WI38 (cell line): ENCODE data around the gene C1orf21.
A peak's percentile ranks its signal among the peaks of the same experiment; 100 is the strongest.
"Not testable (repeated sequence)": the region's sequence is repeated elsewhere in the genome, so short reads cannot be mapped to it uniquely, and the experiment has no call there.

Experiments
- H3K4me3 ChIP-seq: 2 replicates; pipeline ENCODE4 v1.5.1; 2011; ENCODE audit warnings: low read depth, mild to moderate bottlenecking, control low read depth, low read length
- TF ChIP-seq, protein P1 (sequence below): IDR thresholded peaks from 2 replicates; pipeline ENCODE4 v1.5.1; 2012; ENCODE audit warnings: low read depth, mild to moderate bottlenecking, control low read depth, low read length

The C1orf21 gene, protein sequence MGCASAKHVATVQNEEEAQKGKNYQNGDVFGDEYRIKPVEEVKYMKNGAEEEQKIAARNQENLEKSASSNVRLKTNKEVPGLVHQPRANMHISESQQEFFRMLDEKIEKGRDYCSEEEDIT

DNA sequence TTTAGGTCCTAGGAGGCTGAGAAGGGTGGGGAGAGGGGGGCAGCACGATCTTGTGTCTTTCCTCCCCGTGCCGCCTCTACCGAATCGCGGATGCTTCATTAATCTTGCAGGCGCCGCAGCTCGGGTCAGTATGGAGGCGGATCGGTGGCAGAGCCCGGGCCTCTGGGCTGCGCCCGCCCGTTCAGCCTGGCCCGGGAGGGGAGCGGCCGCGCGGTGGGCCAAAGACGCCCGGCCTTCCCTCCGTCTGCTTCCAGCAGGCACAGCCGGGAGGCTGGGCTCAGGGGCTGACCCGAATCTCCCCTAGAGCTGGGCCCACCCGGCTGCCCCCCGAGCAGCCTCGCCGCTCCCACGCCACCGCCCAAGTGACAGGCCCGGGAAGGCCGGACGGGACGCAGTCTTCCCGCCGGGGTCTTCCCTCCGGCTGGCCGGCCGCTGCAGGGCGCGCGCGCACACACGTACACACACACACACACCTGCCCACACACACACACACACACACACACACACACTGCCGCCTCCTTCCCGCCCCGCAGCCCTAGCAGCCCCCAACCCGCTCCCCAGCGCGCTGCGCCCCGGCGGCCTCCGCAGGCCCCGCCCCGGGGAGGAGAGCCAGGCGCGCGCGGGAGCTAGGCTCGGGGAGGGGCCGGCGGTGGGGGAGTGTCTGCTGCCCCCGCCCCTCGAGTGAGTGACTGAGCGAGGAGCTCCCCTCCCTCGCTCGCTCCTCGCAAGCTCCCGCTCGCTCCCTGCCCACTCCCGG, at the start of gene C1orf21:
Gene C1orf21, plus strand, starts transcription at position 718 of the 757 bp plus-strand sequence. CDS start 90,481 bp downstream, outside the sequence.
- TF ChIP-seq, protein P1, sequence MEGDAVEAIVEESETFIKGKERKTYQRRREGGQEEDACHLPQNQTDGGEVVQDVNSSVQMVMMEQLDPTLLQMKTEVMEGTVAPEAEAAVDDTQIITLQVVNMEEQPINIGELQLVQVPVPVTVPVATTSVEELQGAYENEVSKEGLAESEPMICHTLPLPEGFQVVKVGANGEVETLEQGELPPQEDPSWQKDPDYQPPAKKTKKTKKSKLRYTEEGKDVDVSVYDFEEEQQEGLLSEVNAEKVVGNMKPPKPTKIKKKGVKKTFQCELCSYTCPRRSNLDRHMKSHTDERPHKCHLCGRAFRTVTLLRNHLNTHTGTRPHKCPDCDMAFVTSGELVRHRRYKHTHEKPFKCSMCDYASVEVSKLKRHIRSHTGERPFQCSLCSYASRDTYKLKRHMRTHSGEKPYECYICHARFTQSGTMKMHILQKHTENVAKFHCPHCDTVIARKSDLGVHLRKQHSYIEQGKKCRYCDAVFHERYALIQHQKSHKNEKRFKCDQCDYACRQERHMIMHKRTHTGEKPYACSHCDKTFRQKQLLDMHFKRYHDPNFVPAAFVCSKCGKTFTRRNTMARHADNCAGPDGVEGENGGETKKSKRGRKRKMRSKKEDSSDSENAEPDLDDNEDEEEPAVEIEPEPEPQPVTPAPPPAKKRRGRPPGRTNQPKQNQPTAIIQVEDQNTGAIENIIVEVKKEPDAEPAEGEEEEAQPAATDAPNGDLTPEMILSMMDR = no peak
- peak within 1 kb of the TSS; percentile 81 for H3K4me3 ChIP-seq

DNA sequence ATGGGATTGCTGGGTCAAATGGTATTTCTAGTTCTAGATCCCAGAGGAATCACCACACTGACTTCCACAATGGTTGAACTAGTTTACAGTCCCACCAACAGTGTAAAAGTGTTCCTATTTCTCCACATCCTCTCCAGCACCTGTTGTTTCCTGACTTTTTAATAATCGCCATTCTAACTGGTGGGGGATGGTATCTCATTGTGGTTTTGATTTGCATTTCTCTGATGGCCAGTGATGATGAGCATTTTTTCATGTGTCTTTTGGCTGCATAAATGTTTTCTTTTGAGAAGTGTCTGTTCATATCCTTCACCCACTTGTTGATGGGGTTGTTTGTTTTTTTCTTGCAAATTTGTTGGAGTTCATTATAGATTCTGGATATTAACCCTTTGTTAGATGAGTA, 49.0 kb upstream of the C1orf21 start:
- not testable (repeated sequence) for H3K4me3 ChIP-seq

DNA sequence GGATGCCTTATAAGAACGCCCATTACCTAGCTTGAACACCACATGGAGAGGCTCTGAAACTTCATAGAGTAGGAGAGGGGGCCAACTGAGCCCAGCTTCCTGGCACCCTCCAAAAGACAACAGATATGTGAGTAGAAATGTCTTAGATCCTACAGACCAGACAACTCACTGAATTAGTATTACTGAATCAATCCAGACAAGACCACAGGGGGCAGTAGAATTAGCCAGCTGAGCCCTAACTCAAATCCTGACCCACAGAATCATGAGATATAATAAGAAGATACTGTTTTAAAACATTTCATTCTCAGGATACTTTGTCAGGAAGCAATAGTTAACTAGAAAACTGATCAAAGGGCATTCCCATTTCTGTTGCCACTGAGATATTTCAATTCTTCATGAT, 45.8 kb upstream of the C1orf21 start:
- TF ChIP-seq, protein P1 = 0 out of 2 replicates have a peak, but pooled peaks have one; percentile 8
- H3K4me3 ChIP-seq = no peak overlapping the region

DNA sequence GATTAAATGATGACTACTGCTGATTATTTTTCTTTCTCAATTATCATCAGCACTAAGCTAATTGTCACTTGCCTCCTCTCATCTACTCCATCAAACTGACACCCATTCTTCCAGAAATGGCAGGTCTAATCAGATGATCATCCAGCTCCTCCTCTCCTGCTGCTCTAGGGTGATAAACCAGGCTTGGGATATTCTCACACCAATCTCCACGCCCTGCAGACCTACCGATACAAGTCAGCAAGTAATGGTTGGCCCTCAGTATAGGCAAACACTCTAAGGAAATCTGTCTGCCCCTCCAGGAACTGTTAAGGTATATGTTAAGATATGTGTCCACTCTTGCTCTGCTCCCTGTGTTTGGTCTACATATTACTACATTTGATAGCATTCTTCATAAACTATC, 36.3 kb upstream of the C1orf21 start:
- TF ChIP-seq, protein P1 = no peak
- no peak overlapping the region for H3K4me3 ChIP-seq

DNA sequence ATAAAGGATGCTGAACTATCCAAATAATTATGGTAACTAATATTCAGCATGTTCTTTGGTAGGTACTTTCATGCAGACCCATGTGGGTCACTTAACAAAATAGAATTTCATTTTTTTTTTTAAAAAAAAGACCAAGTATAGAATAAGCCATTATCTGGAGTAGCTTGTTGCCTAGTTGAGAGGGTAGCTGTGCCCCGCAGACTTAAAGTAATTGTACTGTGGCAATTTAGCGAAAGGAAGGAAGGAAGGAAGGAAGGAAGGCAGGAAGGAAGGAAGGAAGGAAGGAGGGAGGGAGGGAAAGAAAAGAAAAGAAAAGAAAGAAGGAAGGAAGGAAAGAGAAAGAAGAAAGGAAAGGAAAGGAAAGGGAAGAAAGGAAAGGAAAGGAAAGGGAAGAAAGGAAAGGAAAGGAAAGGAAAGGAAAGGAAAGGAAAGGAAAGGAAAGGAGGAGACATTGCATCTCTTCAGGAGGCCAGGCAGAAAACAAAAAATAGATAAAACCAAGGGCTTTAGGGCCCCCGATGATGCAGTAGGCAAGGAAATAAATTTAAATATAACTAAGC, 35.3 kb upstream of the C1orf21 start:
- TF ChIP-seq, protein P1 = no peak
- H3K4me3 ChIP-seq = no peak overlapping the region

DNA sequence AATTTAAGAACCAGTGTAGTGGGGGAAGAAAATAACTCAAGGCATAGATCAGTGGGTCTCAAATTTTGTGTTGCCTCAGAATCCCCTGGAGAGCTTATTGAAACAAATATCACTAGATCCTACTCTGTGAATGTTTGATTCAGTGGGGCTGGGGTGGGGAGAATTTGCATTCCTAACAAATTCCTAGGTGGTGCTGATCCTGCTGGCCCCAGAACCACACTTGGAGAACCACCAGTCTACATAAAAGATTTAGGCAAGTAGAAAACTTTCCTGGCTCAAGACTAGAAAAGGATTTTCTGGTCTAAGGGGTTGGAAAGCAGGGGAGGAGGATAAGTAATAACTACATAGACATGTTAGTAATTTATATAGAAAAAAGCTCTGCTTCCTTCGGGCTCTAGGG, 34.1 kb upstream of the C1orf21 start:
- H3K4me3 ChIP-seq = no peak overlapping the region

DNA sequence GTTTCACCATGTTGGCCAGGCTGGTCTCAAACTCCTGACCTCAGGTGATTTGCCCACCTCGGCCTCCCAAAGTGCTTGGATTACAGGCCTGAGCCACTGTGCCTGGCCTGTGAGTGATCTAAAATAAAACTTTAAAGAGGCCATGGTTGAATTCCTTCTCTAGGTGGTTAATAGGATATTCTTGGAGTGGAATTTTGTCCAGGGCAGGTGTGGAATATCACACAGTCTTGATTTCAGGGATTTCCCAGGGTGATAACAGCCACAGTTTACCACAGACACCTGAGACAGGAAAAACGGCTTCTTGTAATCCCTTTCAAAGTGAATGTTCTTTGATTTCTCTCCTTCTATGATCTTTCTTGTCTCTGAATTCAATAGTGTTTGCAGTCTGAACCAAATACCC, 32.1 kb upstream of the C1orf21 start:
- H3K4me3 ChIP-seq = no peak overlapping the region
- TF ChIP-seq, protein P1 = no peak

More for the DNA sequence above, 34.1 kb upstream of the C1orf21 start:
- TF ChIP-seq, protein P1 = no peak
